GM06990 (cell line): Measurements from ENCODE around the gene BEND7.

ENCODE experiments used
- DNase-seq: peaks from one replicate; pipeline ENCODE4 v3.0.0-alpha.2; 2011; ENCODE audit not compliant: insufficient read length; ENCODE audit errors: extremely low read depth
- H3K27me3 ChIP-seq: replicated peaks from 2 replicates; pipeline ENCODE4 v1.6.0; 2011; ENCODE audit warnings: low read length; ENCODE audit not compliant: control insufficient read depth, insufficient read depth
- H3K36me3 ChIP-seq: 2 replicates; pipeline ENCODE4 v1.5.1; 2011; ENCODE audit warnings: low read length; ENCODE audit not compliant: control insufficient read depth, insufficient read depth
- H3K4me3 ChIP-seq: replicated peaks from 2 replicates; pipeline ENCODE4 v1.5.1; 2011; ENCODE audit warnings: low read depth, mild to moderate bottlenecking, control low read depth, low read length
- TF ChIP-seq, protein P1 (sequence below): IDR thresholded peaks from 2 replicates; pipeline ENCODE4 v1.5.1; 2011; ENCODE audit warnings: low read length, control low read depth, mild to moderate bottlenecking, inconsistent platforms; ENCODE audit not compliant: insufficient read depth, poor library complexity, severe bottlenecking

Gene BEND7

DNA sequence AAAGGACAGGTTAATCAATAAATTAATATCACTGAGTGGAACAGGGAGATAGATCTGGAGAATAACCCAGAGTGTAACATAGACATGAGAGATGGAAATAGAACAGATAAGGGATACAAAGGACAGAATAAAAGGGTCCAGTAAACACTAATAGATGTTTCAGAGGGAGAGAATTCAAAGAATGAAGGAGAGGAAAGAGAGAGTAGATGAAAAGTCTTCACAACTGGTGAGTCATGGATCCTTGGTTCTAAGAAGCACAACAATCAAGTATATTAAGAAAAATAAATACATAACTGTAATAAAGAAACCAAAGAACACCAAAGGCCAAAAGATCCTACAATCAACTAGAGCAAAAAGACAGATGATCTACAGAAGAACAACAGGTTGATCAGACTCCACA, 66.3 kb downstream of the BEND7 start:
- no peaks in the 10 kb centered on the region; the same call in none of the 2 replicates for H3K27me3 ChIP-seq
- no peaks in the 10 kb centered on the region for H3K36me3 ChIP-seq
- TF ChIP-seq, protein P1, sequence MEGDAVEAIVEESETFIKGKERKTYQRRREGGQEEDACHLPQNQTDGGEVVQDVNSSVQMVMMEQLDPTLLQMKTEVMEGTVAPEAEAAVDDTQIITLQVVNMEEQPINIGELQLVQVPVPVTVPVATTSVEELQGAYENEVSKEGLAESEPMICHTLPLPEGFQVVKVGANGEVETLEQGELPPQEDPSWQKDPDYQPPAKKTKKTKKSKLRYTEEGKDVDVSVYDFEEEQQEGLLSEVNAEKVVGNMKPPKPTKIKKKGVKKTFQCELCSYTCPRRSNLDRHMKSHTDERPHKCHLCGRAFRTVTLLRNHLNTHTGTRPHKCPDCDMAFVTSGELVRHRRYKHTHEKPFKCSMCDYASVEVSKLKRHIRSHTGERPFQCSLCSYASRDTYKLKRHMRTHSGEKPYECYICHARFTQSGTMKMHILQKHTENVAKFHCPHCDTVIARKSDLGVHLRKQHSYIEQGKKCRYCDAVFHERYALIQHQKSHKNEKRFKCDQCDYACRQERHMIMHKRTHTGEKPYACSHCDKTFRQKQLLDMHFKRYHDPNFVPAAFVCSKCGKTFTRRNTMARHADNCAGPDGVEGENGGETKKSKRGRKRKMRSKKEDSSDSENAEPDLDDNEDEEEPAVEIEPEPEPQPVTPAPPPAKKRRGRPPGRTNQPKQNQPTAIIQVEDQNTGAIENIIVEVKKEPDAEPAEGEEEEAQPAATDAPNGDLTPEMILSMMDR: no peak
- no peak for DNase-seq
- H3K4me3 ChIP-seq: no peak overlapping the region

DNA sequence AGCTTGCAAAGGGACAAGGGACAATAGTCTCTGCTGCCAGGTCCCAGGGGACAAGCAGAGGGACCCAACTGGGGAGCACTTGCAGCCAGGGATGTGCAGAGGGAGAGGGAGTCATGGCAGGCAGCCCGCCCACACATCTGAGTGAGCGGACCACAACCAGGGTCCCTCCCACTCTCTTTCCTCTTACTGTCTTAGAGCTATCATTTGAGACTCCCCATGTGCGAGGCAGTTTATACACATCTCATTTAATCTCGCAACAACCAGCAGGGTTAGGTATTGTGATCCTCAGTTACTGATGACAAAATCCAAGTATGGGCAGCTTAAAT, 70.2 kb downstream of the BEND7 start:
- Histone ChIP-seq H3K4me3 (no peak overlapping the region), H3K27me3 (no peaks in the 10 kb centered on the region; the same call in 1 of the 2 replicates), H3K36me3 (no peaks in the 10 kb centered on the region)
- no peak for DNase-seq
- TF ChIP-seq, protein P1: no peak

DNA sequence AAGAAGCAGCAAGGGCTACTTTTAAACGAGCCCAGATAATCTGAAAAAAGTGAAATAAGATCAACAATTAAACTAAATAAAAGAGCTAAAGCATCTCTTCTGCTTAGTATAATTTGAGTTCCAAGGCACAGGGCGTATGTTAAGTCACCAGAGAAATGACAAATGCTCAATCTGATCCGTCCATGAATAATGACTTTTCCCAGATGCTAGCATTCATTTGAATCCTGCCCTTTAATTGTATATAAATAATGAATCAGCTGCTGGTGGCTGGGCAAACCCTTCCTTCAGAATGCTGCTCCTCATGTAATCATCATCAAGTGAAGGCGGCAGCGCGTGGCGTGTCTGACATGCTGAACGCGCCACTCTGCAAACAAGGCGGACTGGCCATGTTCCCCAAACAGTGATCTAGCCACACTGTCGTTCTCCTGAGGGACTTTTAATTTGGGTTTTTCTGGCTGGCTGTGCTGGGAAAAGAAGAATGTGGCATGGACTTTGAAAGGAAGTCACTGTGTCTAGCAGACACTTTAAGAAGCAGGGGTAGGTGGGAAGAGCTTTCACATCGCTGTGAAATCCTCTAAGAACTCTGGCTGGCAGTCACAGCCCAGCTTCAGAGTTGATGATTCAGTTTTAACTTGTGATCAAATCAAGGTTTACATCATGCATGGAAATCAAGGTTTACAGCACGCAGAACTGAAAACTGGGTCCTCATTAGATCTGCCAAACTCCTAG, 70.7 kb downstream of the BEND7 start:
- TF ChIP-seq, protein P1: no peak
- no peak overlapping the region for H3K4me3 ChIP-seq
- DNase-seq: no peak

DNA sequence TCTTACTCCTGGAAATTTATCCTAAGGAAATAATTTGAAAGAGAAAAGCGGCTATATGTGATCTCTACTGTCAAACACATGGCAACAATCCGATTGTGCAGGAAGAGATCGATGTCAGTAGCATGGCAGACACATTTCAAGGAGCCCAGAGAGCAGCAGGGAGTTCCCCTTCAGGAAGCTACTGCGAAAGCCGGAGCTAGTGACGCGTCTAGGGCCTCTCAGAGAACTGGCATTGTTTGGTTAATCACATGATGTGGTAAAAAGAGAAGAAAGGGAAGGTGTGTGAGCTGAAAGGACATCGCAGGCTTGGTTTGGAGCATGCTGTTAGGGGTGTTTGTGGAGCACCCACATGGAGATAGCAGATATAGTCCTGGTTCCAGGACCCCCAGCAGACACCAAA, 74.9 kb downstream of the BEND7 start:
- Histone ChIP-seq H3K4me3 (no peak overlapping the region), H3K36me3 (no peaks in the 10 kb centered on the region), H3K27me3 (no peaks in the 10 kb centered on the region; the same call in 1 of the 2 replicates)
- no peak for DNase-seq
- TF ChIP-seq, protein P1: no peak

More for the DNA sequence above, 70.7 kb downstream of the BEND7 start:
- H3K27me3 ChIP-seq: no peaks in the 10 kb centered on the region; the same call in 1 of the 2 replicates
- H3K36me3 ChIP-seq: no peaks in the 10 kb centered on the region

DNA sequence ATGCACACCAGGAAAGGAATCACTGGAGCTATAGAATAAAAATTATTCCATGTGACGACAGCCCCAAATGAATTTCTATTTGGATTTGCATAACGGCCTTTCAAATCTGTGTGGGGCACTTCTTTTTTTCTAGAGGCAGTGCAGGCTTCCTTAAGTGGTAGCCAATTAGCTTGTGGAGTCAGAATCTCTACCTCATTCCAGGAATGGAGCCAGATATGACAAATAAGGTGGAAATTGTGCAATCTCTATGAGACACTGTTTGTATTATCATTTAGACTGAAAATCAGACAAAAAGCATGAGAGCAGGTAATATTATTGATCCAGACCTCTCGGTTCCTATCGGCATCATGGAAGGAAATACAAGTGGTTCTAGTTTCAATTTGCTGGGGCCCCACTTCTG, 78.7 kb downstream of the BEND7 start:
- H3K27me3 ChIP-seq: no peaks in the 10 kb centered on the region
- H3K36me3 ChIP-seq: no peaks in the 10 kb centered on the region
- DNase-seq: no peak
- TF ChIP-seq, protein P1: no peak
- no peak overlapping the region for H3K4me3 ChIP-seq

DNA sequence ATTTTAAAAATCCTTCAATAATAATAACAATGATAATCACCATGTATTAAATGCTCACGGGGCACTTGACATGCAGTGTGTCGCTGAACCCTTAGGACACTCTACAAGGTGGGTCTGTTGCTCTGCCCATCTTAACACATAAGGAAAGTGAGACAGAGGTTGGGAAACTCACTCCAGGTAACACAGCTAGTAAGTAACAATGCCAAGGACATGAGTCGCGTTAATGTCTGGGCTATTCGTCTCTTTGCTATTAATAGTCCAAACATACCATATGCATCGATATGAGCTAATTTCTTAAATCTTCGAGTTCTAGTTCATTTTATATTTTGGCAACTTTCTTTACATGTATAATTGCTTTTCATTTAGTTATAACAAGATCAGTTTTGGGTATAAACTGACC, 79.5 kb downstream of the BEND7 start:
- H3K4me3 ChIP-seq: no peak overlapping the region
- H3K36me3 ChIP-seq: no peaks in the 10 kb centered on the region
- no peak for DNase-seq
- TF ChIP-seq, protein P1: no peak
- H3K27me3 ChIP-seq: no peaks in the 10 kb centered on the region
